ENCODE data around the gene MYCBP.
"Not testable (repeated sequence)": the region's sequence is repeated elsewhere in the genome, so short reads cannot be mapped to it uniquely, and the experiment has no call there.

- TF ChIP-seq POLR2A (IDR thresholded peaks at IDR 0.05; ENCODE audit: low read length); GATA1 (IDR thresholded peaks at IDR 0.05; ENCODE audit: low read depth, low read length): not testable (repeated sequence)
Observed at GRCh38 chr1:38845088-38845487, 28.1 kb downstream of the MYCBP start.

Data from erythroblast (primary cell).